ENCODE measurements around the gene PFKFB2. TPM values are rescaled to one million over a fixed set of nuclear protein-coding genes. Genes with fewer than 3 reads are reported as not detected.

PFKFB2 gene
- total and polyA plus RNA-seq, 2 of the 8 experiments (the other 6 are each of a cell fraction or from before 2014, with no cell fraction given), result 6.7 to 19.1 TPM

DNA sequence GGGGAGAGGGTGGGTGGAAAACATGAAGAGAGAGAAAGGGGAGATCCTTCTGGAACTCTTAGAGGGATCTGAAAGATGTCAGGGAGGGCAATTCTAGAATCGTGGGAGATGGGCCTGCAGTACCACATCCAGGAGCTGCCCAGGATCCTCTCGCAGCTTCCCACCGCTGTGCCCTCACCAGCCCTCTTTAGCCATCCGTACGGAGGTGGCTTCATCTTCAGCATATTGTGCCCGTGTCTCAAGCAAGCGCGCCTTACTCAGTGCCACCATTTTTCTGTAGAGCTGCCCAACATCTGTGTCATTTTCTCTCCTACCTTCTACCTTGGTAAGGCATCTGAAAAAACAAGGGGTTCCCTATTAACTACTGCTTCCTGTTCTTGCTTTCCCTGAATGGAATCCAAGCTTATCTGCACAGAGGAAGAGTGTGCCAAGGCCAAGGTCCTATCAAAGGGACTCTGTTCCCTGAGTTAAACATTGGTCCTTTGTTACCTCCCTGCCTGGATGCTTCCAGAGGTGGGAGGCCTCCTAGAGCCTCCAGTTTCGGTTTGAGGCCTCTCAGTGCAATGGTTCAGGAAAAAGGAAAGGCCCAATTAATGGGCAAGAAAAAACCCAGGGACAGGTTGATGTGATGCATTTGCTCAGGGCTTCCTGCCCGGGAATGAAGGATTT is 43.8 kb upstream of the PFKFB2 start (continued):
- TF ChIP-seq CHD7 (IDR thresholded peaks at IDR 0.05; ENCODE audit: insufficient replicate concordance, low read length), result no peak
- TF ChIP-seq CREB1 (IDR thresholded peaks at IDR 0.05), result no peak
- TF ChIP-seq POLR2A (IDR thresholded peaks at IDR 0.05; ENCODE audit: control extremely low read depth in 1 of 2, low read depth in 2 of 2, low read length in 2 of 2), result no peak
- no peak for TF ChIP-seq RBBP5 (IDR thresholded peaks at IDR 0.05; ENCODE audit: borderline replicate concordance, low read depth, low read length)
- TF ChIP-seq YY1 (IDR thresholded peaks at IDR 0.05; ENCODE audit: low read depth, low read length), result no peak

Data from H1 (cell line).